ENCODE measurements around the gene FITM2.
"Not testable (repeated sequence)": the region's sequence is repeated elsewhere in the genome, so short reads cannot be mapped to it uniquely, and the experiment has no call there.

Gene FITM2

GRCh38 chr20:44310664-44311639 is at the start of gene FITM2:
Gene FITM2 (minus strand): TSS chr20:44311202. CDS start chr20:44311148, 54 bp downstream.
- peak; percentile 100 for DNase-seq
- ATAC-seq: peak; percentile 95

DNA sequence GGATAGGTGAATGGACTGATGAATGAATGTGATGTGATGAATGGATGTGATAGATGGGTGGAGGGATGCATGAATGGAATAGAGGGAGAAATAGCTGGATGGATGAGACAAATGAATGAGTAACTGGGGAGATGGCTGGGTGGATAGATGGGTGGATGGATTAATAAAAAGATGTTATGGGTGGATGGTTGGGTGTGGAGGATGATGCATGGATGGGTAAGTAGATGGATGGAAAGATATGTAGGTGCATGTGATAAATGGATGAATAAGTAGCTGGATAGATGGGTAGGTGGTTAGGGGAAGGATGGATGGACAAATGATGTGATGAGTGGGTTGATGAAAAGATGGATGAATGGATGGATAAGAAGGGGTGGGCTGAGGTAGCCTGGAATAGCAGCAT is 49.2 kb upstream of the FITM2 start:
- ATAC-seq (no peak), DNase-seq (no peak)

DNA sequence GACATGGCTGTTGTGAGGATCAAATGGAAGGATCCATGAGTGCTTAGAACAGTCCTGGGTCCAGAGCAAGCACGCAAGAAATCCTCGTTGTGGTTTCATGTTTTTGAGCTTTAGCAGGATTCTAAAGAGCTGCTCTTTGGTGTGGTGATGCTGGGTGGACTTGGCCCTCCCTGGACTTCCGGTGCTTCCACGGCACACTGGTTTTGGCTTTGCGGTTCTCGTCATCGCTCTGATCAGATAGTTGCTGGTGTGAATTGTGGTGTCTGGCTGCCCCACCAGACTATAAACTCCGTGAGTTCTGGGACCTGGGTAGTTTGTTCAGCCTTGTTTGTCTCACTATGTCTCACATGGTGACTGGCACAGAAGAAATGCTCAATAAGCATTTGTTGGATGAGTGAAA is 47.8 kb upstream of the FITM2 start:
- no peak for ATAC-seq

DNA sequence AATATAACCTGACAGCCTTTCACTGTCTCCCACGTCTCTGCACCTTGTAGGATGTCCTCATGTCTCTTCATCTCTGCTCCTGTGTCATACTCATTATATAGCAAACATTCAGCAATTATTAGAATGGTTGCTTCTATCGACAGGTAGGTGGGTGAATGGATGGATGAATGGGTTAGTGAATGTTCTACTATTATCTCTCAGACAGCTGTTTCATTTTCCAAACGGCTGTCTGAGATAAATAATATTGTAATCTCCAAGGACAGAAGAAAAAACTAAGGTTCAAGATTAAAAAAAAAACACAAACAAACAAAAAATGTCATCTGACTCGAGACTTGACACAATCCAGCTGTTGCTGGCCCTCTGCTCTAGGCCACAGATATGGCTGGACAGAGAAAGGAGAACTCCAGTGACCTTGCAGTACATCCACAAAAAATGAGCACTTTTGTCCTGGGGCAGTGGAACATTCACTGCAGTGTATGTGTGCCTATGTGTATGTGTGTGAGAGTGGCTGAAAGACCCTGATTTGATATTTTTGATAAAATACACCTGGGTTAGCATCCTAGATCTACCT is 46.6 kb upstream of the FITM2 start:
- ATAC-seq: no peak

More for the DNA sequence above, 47.8 kb upstream of the FITM2 start:
- DNase-seq: no peak

DNA sequence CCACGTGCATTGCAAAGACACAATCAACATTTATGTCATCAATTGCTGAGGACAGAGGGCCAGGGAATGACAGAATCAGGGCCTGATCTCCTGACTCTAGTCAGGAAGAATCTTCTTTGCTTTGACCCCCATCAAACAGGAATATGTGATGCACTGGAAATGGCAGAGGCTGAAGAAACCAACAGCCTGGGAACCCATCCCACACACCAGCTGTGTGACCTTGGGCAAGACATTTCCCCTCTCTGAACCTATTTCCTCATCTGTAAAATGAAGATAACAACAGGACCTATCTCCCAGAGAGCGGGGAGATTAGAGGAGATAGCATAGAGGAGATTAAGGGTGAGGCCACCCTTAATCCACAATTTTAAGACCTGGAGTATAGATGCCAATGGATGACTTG is 46.0 kb upstream of the FITM2 start:
- ATAC-seq (no peak), DNase-seq (no peak)

More for the DNA sequence above, 46.6 kb upstream of the FITM2 start:
- no peak for DNase-seq

GRCh38 chr20:44356353-44356723 is 45.3 kb upstream of the FITM2 start:
- DNase-seq (no peak), ATAC-seq (no peak)

DNA sequence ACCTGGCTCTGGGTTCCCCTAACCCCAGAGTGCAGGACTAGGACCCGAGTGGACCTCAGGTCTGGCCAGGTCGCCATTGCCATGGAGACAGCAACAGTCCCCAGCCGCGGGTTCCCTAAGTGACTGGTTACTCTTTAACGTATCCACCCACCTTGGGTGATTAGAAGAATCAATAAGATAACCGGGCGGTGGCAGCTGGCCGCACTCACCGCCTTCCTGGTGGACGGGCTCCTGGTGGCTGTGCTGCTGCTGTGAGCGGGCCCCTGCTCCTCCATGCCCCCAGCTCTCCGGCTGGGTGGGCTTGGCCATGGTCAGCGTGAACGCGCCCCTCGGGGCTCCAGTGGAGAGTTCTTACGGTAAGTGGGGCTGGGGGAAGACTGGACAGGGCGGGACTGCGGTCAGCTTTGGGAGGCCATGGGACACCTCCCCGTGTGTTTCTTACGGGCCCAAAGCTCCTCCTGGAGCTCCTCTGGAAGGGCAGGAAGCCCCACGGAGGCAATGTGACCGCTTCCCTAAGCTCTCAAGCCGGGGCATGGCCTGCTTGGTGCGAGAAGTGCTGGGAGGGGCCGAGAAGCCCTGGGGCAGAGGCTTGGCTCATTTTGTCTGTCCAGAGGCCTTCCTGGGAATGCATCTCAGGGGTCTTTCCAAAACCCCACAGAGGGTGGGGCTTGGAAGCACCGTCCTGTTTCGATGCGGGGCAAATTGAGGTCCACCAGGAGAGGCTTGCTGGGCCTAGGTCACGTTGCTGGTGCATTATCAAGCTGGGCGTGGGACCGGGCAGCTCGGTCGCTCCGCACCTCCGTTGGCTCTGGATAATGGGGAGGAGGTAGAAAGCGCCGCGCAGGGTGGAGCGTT is 44.7 kb upstream of the FITM2 start, which contains the start of gene HNF4A:
Gene HNF4A, plus strand, starts transcription at position 202 of the 855 bp plus-strand sequence. Its CDS starts 106 bp downstream, at position 308.
- DNase-seq (no peak), ATAC-seq (no peak)

- ATAC-seq: no peak
- DNase-seq: no peak
These were observed 44.0 kb upstream of the FITM2 start for GRCh38 chr20:44354979-44355497.

GRCh38 chr20:44350567-44350966 is 39.6 kb upstream of the FITM2 start:
- no peak for ATAC-seq

DNA sequence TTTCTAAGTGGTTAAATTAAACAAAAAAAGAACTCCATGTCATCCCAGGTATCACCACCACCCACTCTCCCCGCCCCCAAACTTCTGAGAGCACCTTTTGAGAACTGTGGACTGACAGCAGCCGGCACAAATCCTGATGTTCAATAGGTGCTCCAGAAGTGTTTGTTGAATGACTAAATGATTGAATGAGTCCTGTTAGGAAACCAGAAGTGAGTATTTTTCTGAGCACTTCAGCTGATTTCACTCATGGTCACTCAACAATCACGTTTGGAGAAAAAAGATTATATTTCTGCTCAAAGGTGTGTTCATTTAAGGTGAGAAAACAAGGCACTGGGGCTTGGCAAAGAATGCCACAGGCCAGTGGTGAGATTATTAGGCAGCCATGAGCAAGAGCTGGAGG is 38.3 kb upstream of the FITM2 start:
- no peak for ATAC-seq
- no peak for DNase-seq

More at GRCh38 chr20:44350567-44350966, 39.6 kb upstream of the FITM2 start:
- no peak for DNase-seq

GRCh38 chr20:44348168-44348659 is 37.2 kb upstream of the FITM2 start:
- ATAC-seq (no peak), DNase-seq (no peak)

DNA sequence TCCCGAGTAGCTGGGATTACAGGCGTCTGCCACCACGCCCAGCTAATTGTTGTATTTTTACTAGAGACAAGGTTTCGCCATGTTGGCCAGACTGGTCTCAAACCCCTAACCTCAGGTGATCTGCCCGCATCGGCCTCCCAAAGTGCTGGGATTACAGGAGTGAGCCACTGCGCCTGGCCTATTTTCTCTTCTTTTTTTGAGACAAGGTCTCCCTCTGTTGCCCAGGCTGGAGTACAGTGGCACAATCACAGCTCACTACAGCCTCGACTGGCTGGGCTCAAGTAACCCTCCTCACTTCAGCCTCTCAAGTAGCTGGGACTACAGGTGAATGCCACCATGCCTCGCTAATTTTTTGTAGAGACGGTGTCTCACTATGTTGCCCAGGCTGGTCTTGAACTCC is 34.9 kb upstream of the FITM2 start:
- DNase-seq, ATAC-seq: not testable (repeated sequence)

DNA sequence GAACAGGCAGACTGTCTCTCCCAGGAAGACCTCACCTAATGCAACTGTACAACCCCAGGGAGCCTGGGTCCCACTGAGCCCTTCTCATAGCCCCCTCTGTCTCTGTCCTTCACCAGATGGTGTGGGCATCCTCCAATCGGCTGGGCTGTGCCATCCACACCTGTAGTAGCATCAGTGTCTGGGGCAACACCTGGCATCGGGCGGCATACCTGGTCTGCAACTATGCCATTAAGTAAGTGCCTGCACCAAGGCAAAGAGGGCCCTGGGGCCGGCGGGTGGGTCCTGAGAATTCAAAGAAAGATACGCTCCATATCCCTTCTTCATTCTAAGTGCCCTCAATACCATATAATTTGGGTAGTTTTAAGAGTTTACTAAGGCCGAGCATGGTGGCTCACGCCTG is 34.1 kb upstream of the FITM2 start:
- ATAC-seq (no peak), DNase-seq (no peak)

- ATAC-seq (no peak), DNase-seq (no peak)
These were observed 33.7 kb upstream of the FITM2 start for GRCh38 chr20:44344723-44345122.

- ATAC-seq (no peak), DNase-seq (no peak)
These were observed 32.2 kb upstream of the FITM2 start for GRCh38 chr20:44343162-44343675.

DNA sequence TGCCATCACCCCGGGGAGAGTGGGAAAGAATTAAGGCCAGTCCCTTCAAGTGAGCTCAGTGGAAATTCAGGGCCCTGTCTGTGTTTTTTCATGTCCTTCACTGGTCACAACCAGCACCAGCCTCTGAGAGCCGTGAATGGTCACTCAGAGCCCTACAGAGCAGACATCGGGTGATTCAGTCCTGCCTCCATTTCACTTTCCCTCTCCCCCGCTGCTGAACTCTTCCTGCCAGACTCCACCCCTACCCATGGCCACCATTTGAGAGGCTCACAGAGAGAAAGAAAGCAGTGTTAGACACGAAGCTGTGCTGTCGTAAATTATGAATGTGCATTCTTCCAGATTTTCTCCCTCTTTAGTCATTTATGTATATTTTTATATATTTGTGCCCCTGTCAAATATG is 31.2 kb upstream of the FITM2 start:
- DNase-seq: no peak
- no peak for ATAC-seq

- DNase-seq (no peak), ATAC-seq (no peak)
These were observed 25.9 kb upstream of the FITM2 start, which contains the start of gene R3HDML for GRCh38 chr20:44336725-44337380. Gene R3HDML (plus strand): TSS chr20:44337043. CDS start chr20:44337158, 115 bp downstream.

- ATAC-seq (no peak), DNase-seq (no peak)
These were observed 25.1 kb upstream of the FITM2 start for GRCh38 chr20:44336086-44336485.

- DNase-seq: no peak
- ATAC-seq: no peak
These were observed 24.7 kb upstream of the FITM2 start for GRCh38 chr20:44335675-44336074.

DNA sequence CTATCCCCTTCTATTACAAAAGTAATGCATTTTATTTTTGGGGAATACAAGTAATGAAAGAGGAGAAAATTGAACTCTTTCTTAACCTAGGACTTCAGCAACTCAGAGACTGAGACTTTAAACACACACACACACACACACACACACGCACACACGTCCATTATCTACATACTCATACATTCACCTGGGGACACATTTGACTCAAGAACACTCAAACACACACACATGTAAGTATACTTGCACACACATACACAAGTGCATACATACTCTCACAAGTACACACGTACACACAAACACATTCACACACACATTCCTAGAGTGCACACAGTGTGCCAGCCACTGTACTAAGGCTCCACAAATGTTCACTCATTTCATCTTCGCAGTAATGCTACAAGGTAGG is 23.7 kb upstream of the FITM2 start:
- ATAC-seq (no peak), DNase-seq (no peak)

- no peak for DNase-seq
- no peak for ATAC-seq
These were observed 23.3 kb upstream of the FITM2 start for GRCh38 chr20:44334306-44334705.

Measured in stimulated activated naive CD8-positive, alpha-beta T cell treated with anti-CD3 and anti-CD28 coated beads, Interleukin-15, Interleukin-2, amounts not matched to agents 100 U/mL and 50 U/mL, for 24 hours (primary cell).